Omental fat pad (tissue), 4 donors: ENCODE results near the gene ARPC4. TPM values are rescaled to one million over a fixed set of nuclear protein-coding genes. Genes with fewer than 3 reads are reported as not detected.

Experiments used
- ATAC-seq: fragments of 150-250 bp; one replicate; pipeline ENCODE4 v1.9.1; 2016; ENCODE audit warnings: mild to moderate bottlenecking, moderate library complexity; ENCODE audit not compliant: low FRiP score
- DNase-seq: peaks from one replicate; pipeline ENCODE4 v3.0.0-alpha.2; 2019; ENCODE audit warnings: low spot score
- total RNA-seq, 4 donors: library from RNA; depleted of rRNA; stranded (reverse); fragments of >200 nt; gene quantifications; one replicate each; pipeline ENCODE4 v1.1.0, GENCODE V29; 2016
- TF ChIP-seq, protein P1 (sequence below), 3 donors: fragments of 450-650 bp; IDR thresholded peaks; one replicate each; pipeline ENCODE4 v1.5.1; 2016 to 2017; ENCODE audit warnings: antibody characterized with exemption in 3 of 3, mild to moderate bottlenecking in 3 of 3, moderate library complexity in 2 of 3

Gene ARPC4
- total RNA-seq, 4 donors from 2014 or later = 99.0 to 141 (median 122) TPM

DNA sequence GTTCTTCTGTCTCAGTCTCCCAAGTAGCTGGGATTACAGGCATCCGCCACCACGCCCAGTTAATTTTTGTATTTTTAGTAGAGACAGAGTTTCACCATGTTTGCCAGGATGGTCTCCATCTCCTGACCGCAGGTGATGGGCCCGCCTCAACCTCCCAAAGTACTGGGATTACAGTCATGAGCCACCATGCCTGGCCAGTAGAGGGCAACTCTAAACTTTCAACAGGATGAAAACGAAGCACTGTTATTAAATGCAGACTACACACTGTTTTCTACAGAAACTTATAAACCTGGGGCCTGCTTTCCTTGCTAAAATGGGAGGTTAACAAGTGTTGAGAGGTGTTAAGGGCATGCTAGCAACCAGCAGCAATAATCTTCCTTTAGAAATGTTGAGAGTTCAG lies 7.6 kb downstream of the ARPC4 start:
- DNase-seq = no peak
- TF ChIP-seq, protein P1, sequence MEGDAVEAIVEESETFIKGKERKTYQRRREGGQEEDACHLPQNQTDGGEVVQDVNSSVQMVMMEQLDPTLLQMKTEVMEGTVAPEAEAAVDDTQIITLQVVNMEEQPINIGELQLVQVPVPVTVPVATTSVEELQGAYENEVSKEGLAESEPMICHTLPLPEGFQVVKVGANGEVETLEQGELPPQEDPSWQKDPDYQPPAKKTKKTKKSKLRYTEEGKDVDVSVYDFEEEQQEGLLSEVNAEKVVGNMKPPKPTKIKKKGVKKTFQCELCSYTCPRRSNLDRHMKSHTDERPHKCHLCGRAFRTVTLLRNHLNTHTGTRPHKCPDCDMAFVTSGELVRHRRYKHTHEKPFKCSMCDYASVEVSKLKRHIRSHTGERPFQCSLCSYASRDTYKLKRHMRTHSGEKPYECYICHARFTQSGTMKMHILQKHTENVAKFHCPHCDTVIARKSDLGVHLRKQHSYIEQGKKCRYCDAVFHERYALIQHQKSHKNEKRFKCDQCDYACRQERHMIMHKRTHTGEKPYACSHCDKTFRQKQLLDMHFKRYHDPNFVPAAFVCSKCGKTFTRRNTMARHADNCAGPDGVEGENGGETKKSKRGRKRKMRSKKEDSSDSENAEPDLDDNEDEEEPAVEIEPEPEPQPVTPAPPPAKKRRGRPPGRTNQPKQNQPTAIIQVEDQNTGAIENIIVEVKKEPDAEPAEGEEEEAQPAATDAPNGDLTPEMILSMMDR (IDR thresholded peaks at IDR 0.05) = no peak
- ATAC-seq = no peak

- TF ChIP-seq, protein P1 (IDR thresholded peaks at IDR 0.05) = no peak
- DNase-seq = no peak
- ATAC-seq = no peak
Measured at GRCh38 chr3:9803494-9803893, 10.6 kb downstream of the ARPC4 start.

GRCh38 chr3:9804996-9805395 lies 12.1 kb downstream of the ARPC4 start:
- ATAC-seq = no peak
- DNase-seq = no peak
- TF ChIP-seq, protein P1 (IDR thresholded peaks at IDR 0.05) = no peak

DNA sequence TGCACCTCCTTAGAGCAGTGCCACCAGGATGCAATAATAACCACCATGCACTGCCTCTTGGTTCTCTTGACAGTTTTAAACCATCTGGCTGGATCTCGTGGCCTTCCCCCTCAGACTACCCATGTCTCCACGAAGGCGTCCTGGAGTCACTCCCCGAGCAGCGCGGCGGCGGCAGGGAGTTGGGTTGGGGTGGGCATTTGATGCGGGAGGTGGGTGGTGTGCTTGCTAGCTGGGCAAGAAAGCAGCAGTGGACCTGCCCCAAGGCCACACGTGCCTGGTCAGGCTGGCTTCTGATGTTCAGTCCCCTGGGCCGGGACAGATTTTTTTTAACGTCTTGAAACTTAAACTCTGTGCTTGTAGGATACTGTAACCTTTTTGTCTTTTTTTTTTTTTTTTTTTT lies 13.3 kb downstream of the ARPC4 start:
- DNase-seq (no peak), ATAC-seq (no peak)
- TF ChIP-seq, protein P1 (IDR thresholded peaks at IDR 0.05) = no peak

DNA sequence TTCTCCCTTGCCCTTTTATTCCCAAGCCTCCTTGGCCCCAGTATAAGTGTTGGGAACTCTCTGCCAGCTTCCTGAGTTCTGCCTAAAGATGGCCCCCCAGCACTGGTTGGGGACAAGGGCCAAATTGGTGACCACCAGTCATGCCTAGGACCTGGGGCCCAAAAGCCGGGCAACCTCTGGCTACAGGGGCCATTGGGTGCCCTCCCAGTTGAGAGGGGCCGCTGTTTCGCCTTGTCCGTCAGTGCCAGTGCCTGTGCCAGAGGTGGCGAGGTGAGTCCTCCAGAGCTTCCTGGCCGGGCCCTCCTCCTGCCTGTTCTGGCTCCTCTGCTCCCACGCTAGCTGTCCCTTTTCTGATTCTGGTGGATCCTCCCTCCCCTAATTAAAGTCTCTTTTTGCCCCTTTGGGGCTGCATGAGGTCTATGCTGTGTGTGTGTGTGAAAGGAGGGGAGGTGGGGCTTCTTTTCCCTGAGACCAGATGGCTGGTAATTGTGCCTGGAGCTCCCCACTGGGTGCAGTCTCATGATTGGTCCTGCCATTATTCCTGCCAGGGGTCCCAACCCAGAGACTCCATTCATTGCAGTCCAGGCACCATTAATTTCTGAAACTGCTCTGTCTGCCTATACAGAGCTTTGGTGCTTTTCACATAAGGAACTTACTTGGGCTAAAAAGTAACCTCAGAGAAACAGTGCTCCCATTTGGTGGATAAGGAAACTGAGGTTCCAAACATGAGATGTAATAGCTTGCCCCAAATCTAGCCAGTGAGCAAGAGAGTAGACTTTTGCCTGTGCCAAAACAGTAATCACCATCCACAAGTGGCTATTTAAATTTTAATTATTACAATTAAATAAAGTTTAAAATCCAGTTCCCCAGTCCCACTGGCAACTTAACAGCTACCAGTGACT lies 14.1 kb downstream of the ARPC4 start:
- ATAC-seq = no peak
- no peak for DNase-seq
- TF ChIP-seq, protein P1 (IDR thresholded peaks at IDR 0.05) = no peak

GRCh38 chr3:9807981-9808344 lies 15.1 kb downstream of the ARPC4 start:
- no peak for ATAC-seq
- DNase-seq = no peak
- TF ChIP-seq, protein P1 (IDR thresholded peaks at IDR 0.05) = no peak
